NCI-H82 treated with DMSO at 0.1 percent for 48 hours (cell line): Measurements from ENCODE around the gene RUBCNL.

Experiments
- DNase-seq: peaks from one replicate; lab custom pipeline; 2025; ENCODE audit not compliant: unreplicated experiment; lab: John Stamatoyannopoulos, UW

Gene RUBCNL

GRCh38 chr13:46341112-46341711 is 45.8 kb downstream of the RUBCNL start:
- DNase-seq, result no peak

- DNase-seq, result no peak
Measured at GRCh38 chr13:46340631-46341111, 46.4 kb downstream of the RUBCNL start.

- no peak for DNase-seq
Measured at GRCh38 chr13:46340011-46340410, 47.0 kb downstream of the RUBCNL start.

GRCh38 chr13:46339035-46339666 is 47.9 kb downstream of the RUBCNL start:
- DNase-seq, result no peak

GRCh38 chr13:46337700-46338099 is 49.4 kb downstream of the RUBCNL start:
- DNase-seq, result no peak

- DNase-seq, result no peak
Measured at GRCh38 chr13:46334035-46334822, 52.8 kb downstream of the RUBCNL start.

- DNase-seq, result no peak
Measured at GRCh38 chr13:46332772-46333171, 54.3 kb downstream of the RUBCNL start.

GRCh38 chr13:46329624-46330023 is 57.4 kb downstream of the RUBCNL start:
- DNase-seq, result no peak

GRCh38 chr13:46327246-46327645 is 59.8 kb downstream of the RUBCNL start:
- DNase-seq, result no peak

- no peak for DNase-seq
Measured at GRCh38 chr13:46324976-46325375, 62.1 kb downstream of the RUBCNL start.

- DNase-seq, result peak; percentile 39
Measured at GRCh38 chr13:46321494-46322225, 65.4 kb downstream of the RUBCNL start.

- no peak for DNase-seq
Measured at GRCh38 chr13:46320821-46321220, 66.2 kb downstream of the RUBCNL start.

- DNase-seq, result no peak
Measured at GRCh38 chr13:46320406-46320805, 66.6 kb downstream of the RUBCNL start.

GRCh38 chr13:46318986-46319385 is 68.1 kb downstream of the RUBCNL start:
- no peak for DNase-seq

GRCh38 chr13:46317120-46317519 is 69.9 kb downstream of the RUBCNL start:
- DNase-seq, result no peak

GRCh38 chr13:46315491-46316075 is 71.5 kb downstream of the RUBCNL start:
- no peak for DNase-seq

GRCh38 chr13:46315036-46315435 is 72.0 kb downstream of the RUBCNL start:
- DNase-seq, result no peak

- DNase-seq, result no peak
Measured at GRCh38 chr13:46314587-46314986, 72.5 kb downstream of the RUBCNL start.

GRCh38 chr13:46313432-46314257 is 73.4 kb downstream of the RUBCNL start:
- DNase-seq, result no peak

GRCh38 chr13:46313024-46313423 is 74.0 kb downstream of the RUBCNL start:
- DNase-seq, result no peak
